GM12891 (cell line): ENCODE measurements around the gene DOCK8.

ENCODE experiments used
- PAX5 ChIP-seq: IDR thresholded peaks from 2 replicates; pipeline ENCODE4 v1.6.1; 2011; ENCODE audit warnings: low read length, moderate library complexity, mild to moderate bottlenecking; ENCODE audit not compliant: insufficient read depth, severe bottlenecking
- POLR2A ChIP-seq: IDR thresholded peaks from 2 replicates; pipeline ENCODE4 v1.6.1; 2011; ENCODE audit warnings: low read depth, low read length, control low read depth
- POLR2AphosphoS5 ChIP-seq: IDR thresholded peaks from 2 replicates; pipeline ENCODE4 v1.6.1; 2011; ENCODE audit warnings: low read depth, low read length, control low read depth
- POU2F2 ChIP-seq: IDR thresholded peaks from 2 replicates; pipeline ENCODE4 v1.6.1; 2011; ENCODE audit warnings: low read depth, mild to moderate bottlenecking, control low read depth, low read length, moderate library complexity
- SPI1 ChIP-seq: IDR thresholded peaks from 2 replicates; pipeline ENCODE4 v1.6.1; 2011; ENCODE audit warnings: low read depth, low read length, control low read depth
- TAF1 ChIP-seq: IDR thresholded peaks from 2 replicates; pipeline ENCODE4 v1.6.1; 2011; ENCODE audit warnings: low read depth, low read length, control low read depth

DNA sequence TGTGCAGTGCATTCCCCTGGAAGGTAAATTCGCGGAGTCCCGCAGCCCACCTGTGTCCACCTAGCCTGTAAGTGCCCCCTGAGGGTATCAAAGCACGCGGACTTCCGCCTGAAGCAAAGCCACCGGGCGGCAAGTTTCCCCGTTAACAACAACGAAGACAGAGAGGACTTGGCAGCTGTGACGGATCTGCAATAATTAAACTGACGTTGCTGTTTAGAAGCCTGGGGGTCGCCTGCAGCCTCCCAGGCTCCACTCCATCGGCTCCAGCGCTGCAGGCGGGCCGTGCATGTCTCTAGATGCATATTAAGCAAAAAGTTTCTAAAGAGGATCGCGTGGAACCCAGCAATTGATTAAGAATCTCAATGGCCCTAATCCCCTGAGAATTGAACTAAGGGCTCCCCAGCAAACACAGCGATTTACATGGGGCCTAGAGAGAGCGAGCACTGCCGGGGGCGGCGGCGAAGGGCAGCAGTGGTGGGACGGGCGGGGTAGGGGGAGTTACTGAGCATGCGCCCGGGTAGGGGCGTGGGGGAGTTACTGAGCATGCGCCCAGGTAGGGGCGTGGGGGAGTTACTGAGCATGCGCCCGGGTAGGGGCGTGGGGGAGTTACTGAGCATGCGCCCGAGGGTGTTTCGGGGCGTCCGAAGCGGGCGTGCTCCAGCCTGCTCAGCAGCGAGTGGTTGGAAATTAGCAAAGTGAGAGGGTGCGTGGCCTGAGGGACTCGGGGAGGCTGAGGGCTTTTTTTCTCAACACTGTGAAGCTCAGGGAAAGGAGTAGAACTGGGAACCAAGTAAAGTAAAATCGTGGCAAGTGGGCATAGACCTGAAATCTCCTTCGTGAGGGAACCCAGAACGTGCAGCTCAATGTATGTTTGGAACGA is 255.2 kb downstream of the DOCK8 start:
- TF ChIP-seq POLR2A, result peak; percentile 77
- TF ChIP-seq POLR2AphosphoS5, result peak; percentile 67; the same call in 1 of the 2 replicates
- no peak for TF ChIP-seq TAF1
- TF ChIP-seq SPI1, result no peak
- no peak for TF ChIP-seq PAX5
- TF ChIP-seq POU2F2, result no peak
